GM21515 (cell line): Measurements from ENCODE around the gene RAPGEF6.
"Not testable (repeated sequence)": the region's sequence is repeated elsewhere in the genome, so short reads cannot be mapped to it uniquely, and the experiment has no call there.

Experiments used
- ATAC-seq: cut with Tn5 transposase; IDR thresholded peaks from one replicate; pipeline ENCODE4 v1.9.1; 2021; ENCODE audit not compliant: unreplicated experiment

Gene RAPGEF6

DNA sequence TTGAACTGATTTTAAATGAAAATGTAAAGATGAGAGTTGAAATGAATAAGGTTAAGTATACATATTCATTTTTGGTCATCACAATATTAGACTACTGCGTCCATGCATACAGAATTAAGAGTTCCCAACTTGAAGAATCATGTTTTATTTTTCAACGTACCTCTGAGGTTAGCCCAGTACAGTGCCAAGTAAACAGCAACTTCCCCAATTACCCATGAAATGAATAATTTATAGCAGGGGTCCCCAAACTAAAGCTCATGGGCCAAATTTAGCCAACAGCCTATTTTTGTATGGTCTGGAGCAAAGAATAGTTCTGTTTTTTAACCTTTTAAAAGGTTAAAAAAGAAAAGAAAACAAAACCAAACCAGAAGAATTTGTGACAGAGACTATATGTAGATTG lies 203.2 kb downstream of the RAPGEF6 start:
- ATAC-seq = no peak

DNA sequence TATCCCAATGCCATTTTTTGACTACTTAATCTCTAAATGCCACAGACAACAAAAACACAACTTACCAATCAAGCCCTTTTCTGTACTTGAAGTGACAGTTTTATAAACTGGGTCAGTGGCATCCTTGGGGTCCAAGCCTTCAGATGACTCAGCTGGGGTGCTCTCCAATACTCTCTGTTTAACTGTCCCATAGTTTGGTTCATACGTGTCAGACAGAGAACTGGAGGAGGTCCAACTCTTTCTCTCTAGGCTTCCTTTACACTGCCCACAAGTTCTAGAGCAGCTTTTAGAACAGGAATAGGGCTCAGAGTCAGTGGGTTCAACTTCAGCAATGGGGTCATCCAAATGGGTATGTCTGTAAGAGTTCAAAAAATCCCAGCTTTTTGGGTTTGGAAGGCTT lies 204.2 kb downstream of the RAPGEF6 start:
- no peak for ATAC-seq

DNA sequence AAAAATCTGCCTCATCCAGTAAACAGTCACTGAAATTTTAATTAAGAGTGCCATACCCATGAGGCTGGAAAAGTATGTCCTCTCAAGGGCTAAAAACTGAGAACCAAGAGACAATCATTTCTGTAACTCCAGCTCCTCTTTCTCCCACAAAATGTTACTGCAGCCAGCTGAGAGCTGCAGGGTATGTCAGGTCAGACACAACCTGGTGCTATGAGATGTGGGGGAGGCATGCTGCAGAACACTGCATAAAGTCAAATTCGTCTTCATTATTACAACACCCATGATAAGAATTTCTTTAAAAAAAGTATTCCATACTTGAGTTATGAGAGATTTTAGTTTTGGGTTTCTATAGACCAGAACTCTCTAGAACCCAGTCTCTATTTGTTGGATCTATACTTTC lies 209.0 kb downstream of the RAPGEF6 start:
- ATAC-seq = no peak

DNA sequence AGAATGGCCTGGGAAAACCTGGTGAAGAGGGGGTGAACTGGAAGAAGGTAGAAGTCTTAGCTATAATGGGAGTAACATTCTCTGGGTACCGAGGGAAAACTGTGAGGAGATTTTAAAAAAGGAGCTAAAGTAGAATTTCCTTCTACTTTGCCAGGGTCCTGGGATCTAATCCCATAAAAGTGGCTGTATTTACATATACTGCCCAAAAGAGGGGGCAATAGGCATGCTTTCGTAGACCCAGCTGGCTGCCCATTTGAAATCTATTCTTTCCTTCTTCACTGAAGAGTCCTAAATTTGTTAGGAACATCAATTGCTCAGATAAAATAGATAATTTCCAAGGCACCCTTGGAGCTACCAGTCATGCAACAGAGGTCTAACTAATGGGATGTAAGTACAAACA lies 212.0 kb downstream of the RAPGEF6 start:
- no peak for ATAC-seq

DNA sequence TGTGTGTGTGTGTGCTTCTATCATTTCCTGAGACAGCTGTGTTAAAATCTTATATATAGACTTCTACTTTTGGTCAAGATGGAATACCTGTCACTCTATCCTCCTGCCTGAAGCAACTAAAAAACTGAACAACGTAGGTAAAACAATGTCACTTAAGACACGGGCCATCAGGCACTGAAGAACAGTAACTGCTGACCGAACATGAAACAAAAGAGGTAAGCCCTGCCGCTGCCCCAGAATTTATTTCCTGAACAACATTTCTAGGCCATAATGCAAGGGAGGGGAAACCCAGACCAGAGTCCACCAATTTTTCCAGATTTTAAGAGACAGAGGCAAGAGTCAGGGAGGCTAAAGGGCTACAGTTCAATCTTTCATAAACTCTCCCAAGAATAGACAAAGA lies 215.2 kb downstream of the RAPGEF6 start:
- no peak for ATAC-seq

DNA sequence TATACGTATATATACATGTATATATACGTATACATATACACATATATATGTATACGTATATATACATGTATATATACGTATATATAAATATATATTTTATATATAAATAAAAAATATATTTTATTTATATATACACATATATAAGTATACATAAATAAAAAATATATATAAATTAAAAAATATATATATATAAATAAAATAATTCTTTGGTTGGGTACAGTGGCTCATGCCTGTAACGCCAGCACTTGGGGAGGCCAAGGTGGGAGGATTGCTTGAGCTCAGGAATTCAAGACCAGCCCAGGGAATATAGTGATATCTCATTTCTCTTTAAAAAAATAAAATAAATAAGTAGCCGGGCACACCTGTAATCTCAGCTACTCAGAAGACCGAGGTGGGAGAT lies 216.2 kb downstream of the RAPGEF6 start:
- ATAC-seq = no peak

DNA sequence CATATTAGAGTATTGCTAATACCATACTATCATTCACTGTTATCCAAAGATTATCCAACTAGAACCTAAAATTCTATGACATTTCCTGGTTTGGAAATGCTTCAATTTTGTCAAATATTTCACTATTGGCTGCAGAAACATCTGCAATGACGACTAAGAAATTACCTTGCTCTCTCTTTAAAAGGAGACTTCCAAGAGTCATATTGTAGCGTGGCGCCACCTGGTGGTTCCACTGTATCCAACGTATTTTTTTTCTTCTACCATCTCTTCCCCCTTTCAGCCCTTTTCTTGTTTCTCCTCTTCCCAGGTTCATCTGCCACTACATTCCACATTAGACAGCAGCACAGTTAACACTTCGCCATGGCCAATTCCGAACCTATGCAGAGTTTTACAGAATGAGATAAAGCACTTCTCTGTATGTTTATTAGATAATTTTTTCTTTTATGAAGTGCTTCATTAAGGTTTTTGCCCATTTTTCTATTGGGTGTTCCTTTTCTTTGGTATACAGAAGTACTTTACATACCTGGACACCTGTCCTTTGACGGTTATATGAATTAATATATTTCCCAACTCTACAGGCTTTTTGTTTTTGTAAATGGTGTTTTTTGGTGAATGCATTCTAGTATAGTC lies 217.7 kb downstream of the RAPGEF6 start:
- ATAC-seq = peak; percentile 41

DNA sequence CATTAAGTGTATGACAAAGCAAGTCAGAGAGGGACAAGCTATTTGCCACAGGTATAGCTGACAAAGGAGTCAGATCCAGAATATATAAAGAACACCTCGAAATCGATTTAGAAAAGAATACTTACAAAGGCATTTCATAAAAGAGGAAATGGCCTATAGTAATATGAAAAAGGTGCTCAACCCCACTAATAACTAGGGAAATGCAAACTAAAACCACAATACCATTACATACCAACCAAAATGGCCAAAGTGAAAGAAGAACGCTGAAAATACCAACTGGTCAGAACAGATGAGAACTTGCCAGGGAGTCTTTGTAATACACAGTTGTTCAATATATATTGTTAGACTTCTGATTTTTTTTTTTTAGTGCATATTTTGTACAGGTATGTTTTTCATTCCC lies 218.3 kb downstream of the RAPGEF6 start:
- peak; percentile 71 for ATAC-seq

DNA sequence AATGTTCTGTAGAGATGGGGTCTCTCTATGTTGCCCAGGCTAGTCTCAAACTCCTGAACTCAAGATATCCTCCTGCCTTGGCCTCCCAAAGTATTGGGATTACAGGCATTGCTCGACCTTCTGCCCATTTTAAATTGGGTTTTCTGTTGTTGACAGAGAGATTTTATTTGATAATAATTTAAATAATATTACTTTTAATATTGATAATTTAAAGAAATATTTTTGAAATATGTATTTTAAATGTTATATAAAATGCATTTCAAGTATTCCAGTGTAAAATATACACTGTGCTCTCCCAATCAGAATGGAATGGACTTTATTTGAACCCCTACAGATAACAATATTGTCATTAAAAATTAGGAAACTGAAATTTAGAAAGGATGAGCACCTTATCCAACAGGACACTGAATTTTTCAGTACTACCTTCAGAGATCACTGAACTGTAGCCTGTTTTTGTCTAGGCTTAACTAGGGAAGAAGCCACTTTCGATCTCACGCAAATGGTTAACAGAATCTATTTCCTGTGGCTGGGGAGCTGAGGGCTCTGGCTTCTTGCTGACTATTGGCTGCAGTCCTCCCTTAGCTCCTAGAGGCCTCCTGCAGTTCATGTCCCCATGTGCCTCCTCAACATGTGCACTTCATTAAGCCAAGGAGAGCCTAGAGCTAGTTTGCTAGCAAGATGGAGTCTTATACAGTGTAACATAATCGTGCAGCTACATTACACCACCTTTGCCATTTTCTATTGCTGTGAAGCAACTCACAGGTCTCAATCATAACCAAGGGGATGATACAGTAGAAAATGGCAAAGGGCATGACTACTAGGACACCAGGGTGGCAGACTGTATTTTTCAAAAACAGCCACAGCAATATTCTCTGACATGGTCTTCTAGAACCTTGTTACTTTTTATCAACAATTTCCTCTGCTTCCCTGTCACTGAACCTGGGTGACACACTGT lies 221.1 kb downstream of the RAPGEF6 start:
- peak; percentile 74 for ATAC-seq

DNA sequence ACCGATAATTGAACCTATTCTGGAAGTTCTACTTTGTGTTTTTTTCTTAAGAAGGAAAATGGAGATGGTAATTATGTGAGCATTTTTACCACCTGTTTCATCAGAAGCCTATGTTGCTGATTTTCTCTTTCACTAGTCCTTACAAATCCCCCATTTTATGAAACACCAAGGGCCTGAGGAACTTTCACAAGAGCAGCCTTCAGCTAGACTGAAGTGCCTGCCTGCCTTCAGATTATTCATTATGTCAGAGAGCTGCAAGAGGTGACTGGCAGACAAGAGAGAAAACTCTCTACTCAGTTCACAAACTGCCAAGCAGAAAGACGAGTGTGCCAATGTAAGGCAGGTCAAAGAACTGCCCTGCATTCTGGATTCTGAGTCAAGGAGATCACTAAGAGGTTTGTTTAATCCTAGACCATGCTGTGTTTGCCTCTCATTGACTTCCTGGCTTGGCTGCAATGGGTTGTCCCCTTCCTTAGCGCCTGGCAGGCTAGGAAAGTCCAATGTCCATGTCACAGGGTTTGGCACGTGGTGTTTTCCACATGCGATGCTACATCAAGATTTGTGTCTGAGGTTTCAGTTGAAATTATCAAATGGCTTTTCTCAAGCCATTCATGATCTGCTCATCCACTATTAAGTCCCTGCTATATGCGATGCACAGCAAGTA lies 227.9 kb downstream of the RAPGEF6 start:
- ATAC-seq = no peak

DNA sequence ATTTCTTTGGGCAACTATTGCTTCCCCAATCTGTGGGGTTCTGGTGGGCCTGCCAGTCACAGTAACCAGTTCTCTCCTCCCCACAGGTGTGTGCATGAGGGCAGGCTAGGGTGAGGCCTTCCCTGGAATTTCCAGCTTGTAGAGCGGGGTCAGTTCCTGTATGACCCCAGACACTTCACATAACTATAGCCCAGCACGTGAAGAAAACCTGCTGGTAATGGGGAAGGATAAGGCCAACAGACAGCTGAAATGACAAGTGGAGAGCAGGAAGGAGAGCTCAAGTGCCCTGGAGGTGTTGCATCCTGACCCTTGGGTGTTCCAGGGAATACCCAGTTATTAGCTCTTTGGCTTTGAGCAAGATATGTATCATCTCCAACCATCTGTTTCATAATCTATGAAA lies 229.0 kb downstream of the RAPGEF6 start:
- ATAC-seq = no peak

DNA sequence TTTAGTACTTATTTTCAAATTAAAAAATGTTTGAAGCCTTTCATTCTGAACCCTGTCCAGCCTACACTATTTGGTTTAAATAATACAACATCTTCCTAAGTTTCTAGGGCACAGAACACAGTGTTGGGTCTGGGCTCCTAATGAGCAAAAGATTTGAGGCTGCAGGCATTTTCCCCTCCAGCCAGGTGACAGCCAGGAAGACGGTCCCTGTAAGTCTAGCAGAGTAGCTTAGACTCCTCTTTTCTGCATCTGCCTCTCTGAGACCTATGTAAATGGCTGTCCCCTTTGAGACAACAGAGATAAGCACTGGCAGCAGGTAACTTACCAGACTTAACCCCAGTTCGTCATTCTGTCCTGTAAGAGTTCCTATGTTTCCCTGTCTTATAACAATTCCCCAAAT lies 229.4 kb downstream of the RAPGEF6 start:
- no peak for ATAC-seq

DNA sequence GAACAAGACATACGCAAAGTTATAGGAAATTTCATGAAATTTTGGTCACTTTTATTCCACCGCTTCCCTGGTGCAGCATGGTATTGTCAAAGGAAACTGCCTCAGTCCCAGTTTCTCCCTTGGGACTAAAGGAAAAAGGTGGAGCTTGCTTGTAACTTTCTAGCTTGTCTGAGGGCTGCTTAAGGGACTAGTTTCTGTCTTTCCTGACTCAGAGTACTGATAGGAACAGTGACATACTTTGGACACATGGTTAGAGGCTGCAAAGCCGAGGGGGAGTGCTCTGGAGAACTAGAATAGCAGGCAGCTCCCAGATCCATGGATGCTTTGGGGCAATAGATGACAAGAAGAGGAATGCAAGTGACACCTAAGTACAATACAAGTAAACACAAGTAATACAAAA lies 234.4 kb downstream of the RAPGEF6 start:
- ATAC-seq = no peak

DNA sequence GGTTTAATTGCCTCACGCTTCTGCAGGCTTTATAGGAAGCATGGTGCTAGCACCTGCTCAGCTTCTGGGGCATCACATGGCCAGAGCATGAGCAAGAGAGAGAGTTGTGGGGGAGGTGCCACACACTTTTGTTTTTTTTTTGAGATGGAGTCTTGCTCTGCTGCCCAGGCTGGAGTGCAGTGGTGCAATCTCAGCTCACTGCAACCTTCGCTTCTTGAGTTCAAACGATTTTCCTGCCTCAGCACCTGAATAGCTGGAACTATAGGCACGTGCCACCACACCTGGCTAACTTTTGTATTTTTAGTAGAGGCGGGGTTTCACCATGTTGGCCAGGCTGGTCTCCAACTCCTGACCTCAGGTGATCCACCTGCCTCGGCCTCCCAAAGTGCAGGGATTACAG lies 236.0 kb downstream of the RAPGEF6 start:
- ATAC-seq = not testable (repeated sequence)

DNA sequence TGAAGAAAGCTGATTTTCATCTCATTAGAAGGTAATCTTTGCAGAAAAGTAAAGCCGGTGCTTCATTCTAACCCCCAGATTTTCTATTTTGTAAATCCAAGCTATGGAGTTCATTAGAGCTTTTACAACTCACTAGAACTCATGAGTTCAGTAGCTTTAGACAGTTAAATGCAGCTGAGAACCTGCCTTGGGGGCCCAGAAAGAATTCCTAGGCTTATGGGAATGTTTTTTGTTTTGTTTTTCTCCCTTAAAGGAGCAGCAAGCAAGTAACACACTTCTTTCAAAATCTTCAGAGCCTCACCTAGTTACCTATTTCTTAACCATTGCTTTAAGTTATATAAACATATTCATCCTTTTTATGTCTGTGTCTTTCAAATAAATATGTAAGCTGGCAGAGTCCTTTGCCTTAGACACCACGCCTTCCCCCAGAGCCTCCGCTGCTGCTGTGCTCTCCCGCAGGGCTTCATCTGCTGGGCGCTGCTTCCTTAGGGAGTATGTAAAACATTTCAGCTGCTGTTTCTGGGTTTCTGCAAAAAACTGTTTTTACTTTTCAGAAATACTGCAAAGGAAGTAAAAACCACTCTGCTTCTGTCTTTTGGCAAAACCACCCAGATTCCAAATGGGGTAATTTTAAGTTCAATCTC lies 238.3 kb downstream of the RAPGEF6 start:
- no peak for ATAC-seq

DNA sequence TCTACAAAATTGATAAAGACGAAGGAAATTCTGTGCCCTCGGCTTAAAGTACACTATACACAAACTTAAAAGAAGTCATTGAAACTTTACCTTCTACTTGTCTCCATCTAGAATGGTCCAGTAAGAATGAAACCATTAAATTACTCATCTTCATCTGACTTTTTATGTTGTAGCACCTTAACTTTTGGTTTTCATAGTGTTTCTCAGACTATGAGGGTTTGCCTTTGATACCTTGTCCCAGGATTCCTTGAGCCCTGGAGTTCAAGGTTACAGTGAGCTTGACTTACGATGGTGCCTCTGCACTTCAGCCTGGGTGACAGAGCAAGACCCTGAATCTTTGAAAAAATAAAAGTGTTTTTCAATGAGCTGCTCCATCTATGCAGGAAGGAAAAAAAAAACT lies 239.0 kb downstream of the RAPGEF6 start:
- ATAC-seq = peak; percentile 77

DNA sequence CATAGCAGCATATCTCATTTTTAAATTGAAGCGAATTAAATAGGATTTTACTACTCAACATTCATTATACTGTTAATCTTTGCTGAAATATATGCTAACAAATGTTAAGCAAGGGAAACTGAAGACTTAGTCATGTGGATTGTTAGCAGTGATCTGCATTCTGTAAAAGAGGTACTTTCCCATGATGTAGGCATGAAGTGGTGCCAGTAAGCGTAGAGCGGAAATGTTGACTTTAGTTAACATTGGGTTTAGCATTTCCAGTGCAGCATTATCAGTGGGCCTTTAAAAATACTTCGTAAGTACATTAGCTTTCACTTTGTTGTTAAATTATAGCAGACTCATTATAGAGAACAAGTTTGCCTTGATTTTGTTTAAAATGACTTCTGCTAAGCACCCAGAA lies 240.9 kb downstream of the RAPGEF6 start:
- peak; percentile 48 for ATAC-seq

DNA sequence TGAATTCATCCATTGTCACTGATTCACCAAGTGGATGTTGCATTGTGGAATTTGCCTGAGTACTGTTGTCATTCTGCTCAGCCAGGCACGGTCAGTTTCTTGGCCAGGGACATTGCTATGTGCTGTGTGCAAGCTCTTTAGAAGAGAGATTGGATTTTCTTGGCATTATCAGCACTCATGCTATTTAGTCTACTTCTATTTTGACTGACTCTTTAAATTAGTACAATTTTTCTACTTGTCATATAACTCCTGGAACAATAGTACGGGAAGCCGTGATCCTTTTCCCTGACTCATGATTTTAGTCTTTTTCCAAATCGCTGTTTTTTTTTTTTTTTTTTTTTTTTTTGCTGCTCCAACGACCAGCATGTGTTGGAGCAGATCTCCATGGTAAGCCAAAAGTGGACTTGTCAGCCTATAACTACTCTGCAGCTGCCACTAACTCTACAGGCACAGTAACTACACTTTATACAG lies 241.5 kb downstream of the RAPGEF6 start:
- no peak for ATAC-seq

DNA sequence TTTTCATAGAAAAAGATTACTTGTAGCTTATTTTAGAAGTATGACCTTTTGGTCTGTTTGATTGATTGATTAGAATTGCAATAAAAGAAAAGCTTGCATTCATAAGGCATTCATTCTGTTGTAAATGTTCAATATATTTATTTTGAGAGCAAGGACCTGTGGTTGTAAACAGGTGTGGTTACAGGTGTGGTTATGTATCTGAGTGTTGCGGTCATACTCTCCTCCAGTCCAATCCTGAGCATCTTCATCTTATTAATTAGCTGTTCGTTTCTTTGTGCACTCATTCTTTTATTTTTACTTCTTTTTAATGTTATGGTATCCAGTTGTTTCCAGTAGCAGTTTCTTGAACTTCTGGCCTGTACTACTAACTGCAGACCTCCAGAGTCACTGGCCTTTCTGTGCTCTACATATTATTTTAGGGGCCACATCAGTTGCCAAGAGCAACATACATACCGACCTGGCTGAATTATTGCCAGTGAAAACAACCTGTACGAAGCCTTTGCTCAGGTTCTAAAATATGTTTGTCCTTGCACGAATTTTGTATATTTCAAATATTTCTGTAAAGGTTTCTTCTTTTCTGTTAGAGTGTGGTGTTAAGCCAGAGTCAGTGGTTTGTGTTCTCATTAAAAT lies 242.4 kb downstream of the RAPGEF6 start:
- ATAC-seq = no peak

DNA sequence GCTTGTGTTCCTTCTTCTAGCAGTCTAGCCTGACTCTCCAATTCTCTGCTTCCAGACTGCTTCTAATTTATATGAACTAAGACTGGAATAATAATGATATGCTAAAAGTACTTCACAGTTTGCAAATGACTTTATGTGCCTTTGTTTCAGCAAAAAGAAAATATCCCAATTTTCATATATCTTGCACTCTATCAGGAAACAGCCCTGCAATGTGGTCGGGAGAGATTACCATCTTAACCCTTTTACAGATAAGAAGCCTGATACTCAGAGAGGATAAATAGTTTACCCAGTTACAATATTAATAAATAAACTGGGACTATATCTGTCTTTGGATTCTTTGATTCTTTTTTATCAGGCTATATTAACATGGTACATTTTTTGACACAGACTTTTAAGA lies 245.2 kb downstream of the RAPGEF6 start:
- ATAC-seq = no peak
